B cell (primary cell): ENCODE measurements around the gene PCTP. TPM values are rescaled to one million over a fixed set of nuclear protein-coding genes. Genes with fewer than 3 reads are reported as not detected.

ENCODE experiments used
- ATAC-seq: fragments of 200-7000 bp; cut with Tn5 transposase; one replicate; pipeline ENCODE4 v1.10.0; 2021; ENCODE audit warnings: low read depth, mild to moderate bottlenecking, moderate number of reproducible peaks, moderate library complexity
- CTCF ChIA-PET: fragments of 350-600 bp; sonication (Branson Sonifier 250); formaldehyde crosslinking; loops from one replicate; lab custom pipeline; 2021; ENCODE audit warnings: antibody characterized with exemption, inconsistent platforms; lab: Charles Lee
- POLR2A ChIA-PET: fragments of 350-600 bp; sonication (Branson Sonifier 250); formaldehyde crosslinking; loops from one replicate; lab custom pipeline; 2021; ENCODE audit warnings: antibody characterized with exemption; lab: Charles Lee
- DNase-seq: peaks from one replicate; pipeline ENCODE4 v3.0.0; 2013
- H2AFZ ChIP-seq: 2 replicates; pipeline ENCODE4 v1.6.1; 2012; ENCODE audit warnings: mild to moderate bottlenecking, low read depth, low read length; ENCODE audit not compliant: insufficient read depth, poor library complexity, severe bottlenecking
- H3K27ac ChIP-seq, 2 donors: 1 replicate in 1 of 2; 2 replicates in 1 of 2; pipeline ENCODE4 v1.5.1; 2012 to 2013; ENCODE audit warnings: low read length in 2 of 2, mild to moderate bottlenecking in 2 of 2, moderate library complexity in 1 of 2
- H3K27me3 ChIP-seq, 4 experiments: fragments of 200-600 bp in 1 of 4; sonication (generic) in 1 of 4; replicated peaks in 1 of 4; 1 replicate in 2 of 4; 2 replicates in 2 of 4; pipeline versions ENCODE4 v1.6.1 to v1.7.0; 2013 to 2016; ENCODE audit warnings: low read length in 3 of 4, mild to moderate bottlenecking in 2 of 4, mixed read lengths in 1 of 4, moderate library complexity in 1 of 4; ENCODE audit not compliant: insufficient read depth in 4 of 4, control insufficient read depth in 3 of 4; ENCODE audit errors: control extremely low read depth in 1 of 4
- H3K36me3 ChIP-seq, 2 experiments: replicated peaks in 1 of 2; 1 replicate in 1 of 2; 2 replicates in 1 of 2; pipeline versions ENCODE4 v1.6.1 to v1.7.1; 2013; ENCODE audit warnings: low read length in 1 of 2; ENCODE audit not compliant: insufficient read depth in 2 of 2, control insufficient read depth in 1 of 2; ENCODE audit errors: control extremely low read depth in 1 of 2, extremely low read depth in 1 of 2
- H3K4me1 ChIP-seq, 2 donors: fragments of 200-600 bp in 1 of 2; sonication (generic) in 1 of 2; 1 replicate in 1 of 2; 2 replicates in 1 of 2; pipeline versions ENCODE4 v1.5.1 to v1.6.1; 2013 to 2017; ENCODE audit warnings: low read length in 2 of 2; ENCODE audit not compliant: control insufficient read depth in 2 of 2, insufficient read depth in 2 of 2
- H3K4me2 ChIP-seq: replicated peaks from 2 replicates; pipeline ENCODE3; 2012; ENCODE audit warnings: mild to moderate bottlenecking, low read depth, low read length; ENCODE audit not compliant: poor library complexity, severe bottlenecking
- H3K4me3 ChIP-seq, 5 experiments: fragments of 200-600 bp in 1 of 5; sonication (generic) in 1 of 5; 1 replicate in 3 of 5; 2 replicates in 2 of 5; pipeline versions ENCODE4 v1.5.1 to v1.7.0; 2011 to 2016; ENCODE audit warnings: low read length in 4 of 5, mild to moderate bottlenecking in 4 of 5, low read depth in 2 of 5, control low read depth in 1 of 5, moderate library complexity in 1 of 5; ENCODE audit not compliant: insufficient read depth in 1 of 5; ENCODE audit errors: control extremely low read depth in 1 of 5, extremely low read depth in 1 of 5
- H3K79me2 ChIP-seq: fragments of 200-600 bp; sonication (generic); one replicate; pipeline ENCODE4 v1.6.0; 2016; ENCODE audit warnings: low read length; ENCODE audit not compliant: control insufficient read depth, insufficient read depth
- H3K9ac ChIP-seq: fragments of 200-600 bp; sonication (generic); 2 replicates; pipeline ENCODE4 v1.6.1; 2017; ENCODE audit warnings: mild to moderate bottlenecking, low read length, moderate library complexity
- H3K9me3 ChIP-seq, 3 donors: one replicate each; pipeline versions ENCODE4 v1.6.1 to v1.7.1; 2013; ENCODE audit warnings: low read length in 2 of 3; ENCODE audit not compliant: control insufficient read depth in 2 of 3, insufficient read depth in 1 of 3; ENCODE audit errors: control extremely low read depth in 1 of 3
- H4K20me1 ChIP-seq: 2 replicates; pipeline ENCODE4 v1.6.0; 2012; ENCODE audit warnings: mild to moderate bottlenecking, low read length; ENCODE audit not compliant: insufficient read depth, control insufficient read depth, poor library complexity, severe bottlenecking
- H3K27ac Mint-ChIP-seq: one replicate; pipeline ENCODE4 v1.8.0; 2021; ENCODE audit warnings: mixed read lengths
- H3K27me3 Mint-ChIP-seq: one replicate; pipeline ENCODE4 v1.8.0; 2021; ENCODE audit warnings: mixed read lengths
- H3K4me1 Mint-ChIP-seq: one replicate; pipeline ENCODE4 v1.8.0; 2021; ENCODE audit warnings: mixed read lengths
- H3K4me3 Mint-ChIP-seq: one replicate; pipeline ENCODE4 v1.8.0; 2021; ENCODE audit warnings: mixed read lengths
- H3K9me3 Mint-ChIP-seq: one replicate; pipeline ENCODE4 v1.8.0; 2022; ENCODE audit warnings: mixed read lengths; ENCODE audit not compliant: insufficient read depth
- EZH2 ChIP-seq: IDR thresholded peaks from 2 replicates; pipeline ENCODE4 v1.6.1; 2012; ENCODE audit warnings: borderline replicate concordance, low read depth, mild to moderate bottlenecking, moderate library complexity, low read length; ENCODE audit not compliant: insufficient read depth, poor library complexity, severe bottlenecking
- WGBS: methylation state at CpG from one replicate; pipeline ENCODE4 v1.1.5; 2013; ENCODE audit warnings: missing lambda C conversion rate; ENCODE audit not compliant: insufficient coverage; 5-methylcytosine and 5-hydroxymethylcytosine counted together
- intact Hi-C: fragments of 100-400 bp; cut with micrococcal nuclease; formaldehyde crosslinking; loops from one replicate; pipeline ENCODE4 v1.10.0; 2022
- polyA plus RNA-seq: library from polyadenylated mRNA; depleted of rRNA; stranded (reverse); fragments of >200 nt; gene quantifications from 2 replicates; pipeline ENCODE4 v1.2.3, GENCODE V29; 2012
- total RNA-seq, 2 donors: library from RNA; stranded (reverse); fragments of 120-200 nt in 1 of 2; gene quantifications; 1 replicate in 1 of 2; 2 replicates in 1 of 2; pipeline versions ENCODE4 v1.2.3 to v1.2.4, GENCODE V29; 2013 to 2022
- TF ChIP-seq, protein P1 (sequence below): fragments of 200-600 bp; IDR thresholded peaks from one replicate; pipeline ENCODE4 v1.8.0; 2022; ENCODE audit warnings: antibody characterized with exemption, mild to moderate bottlenecking

PCTP gene
- total and polyA plus RNA-seq, 2 donors (not counting 1 experiment from before 2014, with no cell fraction given) = 3.2 to 9.0 TPM

DNA sequence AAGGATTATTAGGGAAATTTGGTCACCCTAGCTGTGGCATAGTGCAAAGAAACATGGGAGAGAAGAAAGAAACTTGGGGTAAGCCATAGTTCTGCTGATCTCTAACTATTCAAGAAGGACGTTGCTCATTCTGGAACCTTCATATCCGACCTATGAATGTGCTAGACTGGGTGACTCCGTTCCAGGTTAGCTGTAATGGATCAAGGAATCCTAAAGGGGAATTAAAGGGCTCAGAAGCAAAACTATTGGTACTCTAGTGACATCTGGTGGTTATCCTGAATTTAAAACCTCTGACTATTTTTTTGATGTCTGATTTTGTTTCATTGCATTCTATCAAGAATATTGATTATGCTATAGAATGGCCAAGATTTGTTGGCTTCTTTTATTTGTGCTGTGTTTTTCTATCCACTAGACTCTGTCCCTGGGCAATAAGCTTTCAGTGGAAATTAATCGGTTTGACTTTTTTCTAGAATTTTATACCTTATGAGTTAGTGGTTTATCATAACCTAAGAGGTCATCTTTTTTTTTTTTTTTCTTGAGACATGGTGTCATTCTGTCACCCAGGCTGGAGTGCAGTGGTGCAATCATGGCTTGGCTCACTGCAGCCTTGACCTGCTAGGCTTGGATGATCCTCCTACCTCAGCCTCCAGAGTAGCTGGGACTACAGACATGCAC is 19.5 kb downstream of the PCTP start:
- Histone ChIP-seq H4K20me1 (no peaks in the 10 kb centered on the region), H3K9ac (no peak overlapping the region), H3K4me1 (no peaks in the 10 kb centered on the region), H3K4me2 (no peak overlapping the region), H3K79me2 (no peaks in the 10 kb centered on the region), H3K27ac (no peak overlapping the region), H3K27me3 (no peaks in the 10 kb centered on the region), H3K9me3 (no peaks in the 10 kb centered on the region), H2AFZ (no peak overlapping the region), H3K36me3 (peaks cover 0 to 13% of the 10 kb centered on the region in 2 experiments), H3K4me3 (no peak overlapping the region)
- ATAC-seq (no peak), DNase-seq (peak; percentile 25)
- Mint-ChIP-seq H3K4me1 (no peaks in the 10 kb centered on the region), H3K27ac (no peak overlapping the region), H3K27me3 (no peaks in the 10 kb centered on the region), H3K9me3 (no peaks in the 10 kb centered on the region), H3K4me3 (no peak overlapping the region)
- 84% methylated on average over 3 of the region's 4 CpGs for WGBS
- intact Hi-C loops = no loop called here
- CTCF ChIA-PET = interaction anchor here (0.6 to 6.3 kb wide), 11 partner anchors 8 to 422 kb away, joined by 3 to 75 read pairs (median 4); partner anchors contain the start of gene PCTP
- POLR2A ChIA-PET = no interaction called here
- TF ChIP-seq, protein P1, sequence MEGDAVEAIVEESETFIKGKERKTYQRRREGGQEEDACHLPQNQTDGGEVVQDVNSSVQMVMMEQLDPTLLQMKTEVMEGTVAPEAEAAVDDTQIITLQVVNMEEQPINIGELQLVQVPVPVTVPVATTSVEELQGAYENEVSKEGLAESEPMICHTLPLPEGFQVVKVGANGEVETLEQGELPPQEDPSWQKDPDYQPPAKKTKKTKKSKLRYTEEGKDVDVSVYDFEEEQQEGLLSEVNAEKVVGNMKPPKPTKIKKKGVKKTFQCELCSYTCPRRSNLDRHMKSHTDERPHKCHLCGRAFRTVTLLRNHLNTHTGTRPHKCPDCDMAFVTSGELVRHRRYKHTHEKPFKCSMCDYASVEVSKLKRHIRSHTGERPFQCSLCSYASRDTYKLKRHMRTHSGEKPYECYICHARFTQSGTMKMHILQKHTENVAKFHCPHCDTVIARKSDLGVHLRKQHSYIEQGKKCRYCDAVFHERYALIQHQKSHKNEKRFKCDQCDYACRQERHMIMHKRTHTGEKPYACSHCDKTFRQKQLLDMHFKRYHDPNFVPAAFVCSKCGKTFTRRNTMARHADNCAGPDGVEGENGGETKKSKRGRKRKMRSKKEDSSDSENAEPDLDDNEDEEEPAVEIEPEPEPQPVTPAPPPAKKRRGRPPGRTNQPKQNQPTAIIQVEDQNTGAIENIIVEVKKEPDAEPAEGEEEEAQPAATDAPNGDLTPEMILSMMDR = peak; percentile 57
- no peak for TF ChIP-seq EZH2

DNA sequence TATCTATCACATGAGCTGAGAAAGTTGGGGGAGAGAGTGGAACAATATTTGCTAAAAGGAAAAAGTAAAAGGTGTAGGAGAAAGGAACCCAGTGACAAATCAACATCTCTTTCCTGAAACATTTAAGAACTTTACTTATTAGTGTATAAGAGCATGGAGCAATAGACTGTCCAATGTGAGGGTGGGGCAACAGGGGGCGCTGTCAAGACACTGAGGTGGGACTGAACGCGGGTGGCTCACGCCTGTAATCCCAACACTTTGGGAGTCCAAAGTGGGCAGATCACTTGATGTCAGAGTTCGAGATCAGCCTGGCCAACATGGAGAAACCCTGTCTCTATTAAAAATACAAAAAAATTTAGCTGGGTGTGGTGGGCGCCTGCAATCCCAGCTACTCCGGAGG is 21.2 kb downstream of the PCTP start:
- H3K27ac Mint-ChIP-seq = no peak overlapping the region

More for the DNA sequence above, 21.2 kb downstream of the PCTP start:
- Mint-ChIP-seq H3K4me1 (no peaks in the 10 kb centered on the region), H3K9me3 (no peaks in the 10 kb centered on the region), H3K27me3 (no peaks in the 10 kb centered on the region), H3K4me3 (no peak overlapping the region)
- Histone ChIP-seq H3K27me3 (no peaks in the 10 kb centered on the region), H3K9ac (no peak overlapping the region), H3K4me3 (no peak overlapping the region), H3K27ac (no peak overlapping the region), H3K4me2 (no peak overlapping the region), H3K36me3 (peaks cover 0 to 23% of the 10 kb centered on the region in 2 experiments), H3K4me1 (no peaks in the 10 kb centered on the region), H2AFZ (no peak overlapping the region), H4K20me1 (no peaks in the 10 kb centered on the region), H3K9me3 (no peaks in the 10 kb centered on the region), H3K79me2 (no peaks in the 10 kb centered on the region)
- ATAC-seq (no peak), DNase-seq (no peak)
- intact Hi-C loops = no loop called here
- TF ChIP-seq, protein P1 = no peak
- no peak for TF ChIP-seq EZH2
- WGBS = 100% methylated on average over 4 of the region's 7 CpGs
- POLR2A ChIA-PET = no interaction called here
- CTCF ChIA-PET = interaction anchor here (0.7 to 6.3 kb wide), 5 partner anchors 19 to 424 kb away, joined by 3 to 75 read pairs (median 4); no protein-coding TSS in a partner anchor
